ENCODE results near the gene DCHS2.

Gene DCHS2

DNA sequence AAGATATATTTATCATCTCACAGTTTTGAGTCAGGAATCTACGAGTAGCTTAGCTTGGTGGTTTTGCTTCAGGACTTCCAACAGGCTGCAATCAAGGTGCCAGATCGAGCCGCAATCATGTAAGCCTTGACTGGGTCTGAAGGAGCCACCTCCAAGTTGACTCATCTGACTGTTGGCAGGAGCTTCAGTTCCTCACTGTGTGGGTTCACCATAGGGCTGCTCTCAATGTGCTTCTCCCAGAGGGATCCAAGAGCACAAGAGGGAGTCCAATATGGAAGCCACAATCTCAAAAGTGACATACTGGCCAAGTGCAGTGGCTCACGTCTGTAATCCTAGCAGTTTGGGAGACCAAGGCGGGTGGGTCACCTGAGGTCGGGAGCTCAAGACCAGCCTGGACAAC is 26.5 kb downstream of the DCHS2 start:
- TF ChIP-seq, protein P1, sequence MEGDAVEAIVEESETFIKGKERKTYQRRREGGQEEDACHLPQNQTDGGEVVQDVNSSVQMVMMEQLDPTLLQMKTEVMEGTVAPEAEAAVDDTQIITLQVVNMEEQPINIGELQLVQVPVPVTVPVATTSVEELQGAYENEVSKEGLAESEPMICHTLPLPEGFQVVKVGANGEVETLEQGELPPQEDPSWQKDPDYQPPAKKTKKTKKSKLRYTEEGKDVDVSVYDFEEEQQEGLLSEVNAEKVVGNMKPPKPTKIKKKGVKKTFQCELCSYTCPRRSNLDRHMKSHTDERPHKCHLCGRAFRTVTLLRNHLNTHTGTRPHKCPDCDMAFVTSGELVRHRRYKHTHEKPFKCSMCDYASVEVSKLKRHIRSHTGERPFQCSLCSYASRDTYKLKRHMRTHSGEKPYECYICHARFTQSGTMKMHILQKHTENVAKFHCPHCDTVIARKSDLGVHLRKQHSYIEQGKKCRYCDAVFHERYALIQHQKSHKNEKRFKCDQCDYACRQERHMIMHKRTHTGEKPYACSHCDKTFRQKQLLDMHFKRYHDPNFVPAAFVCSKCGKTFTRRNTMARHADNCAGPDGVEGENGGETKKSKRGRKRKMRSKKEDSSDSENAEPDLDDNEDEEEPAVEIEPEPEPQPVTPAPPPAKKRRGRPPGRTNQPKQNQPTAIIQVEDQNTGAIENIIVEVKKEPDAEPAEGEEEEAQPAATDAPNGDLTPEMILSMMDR (IDR thresholded peaks at IDR 0.05; ENCODE audit: insufficient read depth, low read depth, low read length, missing control alignments), result no peak
- no peak overlapping the region for H3K4me3 ChIP-seq (ENCODE audit: low read depth, low read length)
- no peak for DNase-seq (ENCODE audit: low read depth)

DNA sequence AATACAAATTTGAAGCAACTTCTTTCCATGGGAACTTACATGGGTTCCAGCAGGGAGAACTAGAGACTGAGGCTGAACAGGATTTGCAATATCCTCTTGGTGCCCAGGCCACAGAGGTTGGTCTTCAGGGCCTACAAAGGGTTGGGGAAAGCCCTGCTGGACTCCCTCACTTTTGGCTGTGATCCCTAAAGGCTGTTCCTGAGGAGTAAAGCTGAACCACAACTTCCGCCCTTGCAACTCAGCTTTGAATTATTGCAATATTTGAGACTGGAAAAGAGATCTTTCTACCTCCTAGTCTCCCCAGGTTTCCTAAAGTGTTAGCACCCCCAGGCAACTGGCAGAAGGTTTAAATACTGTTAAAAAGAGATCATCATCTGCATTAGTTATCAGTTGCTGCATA is 26.9 kb downstream of the DCHS2 start:
- H3K4me3 ChIP-seq (ENCODE audit: low read depth, low read length), result no peak overlapping the region
- DNase-seq (ENCODE audit: low read depth), result no peak
- TF ChIP-seq, protein P1 (IDR thresholded peaks at IDR 0.05; ENCODE audit: insufficient read depth, low read depth, low read length, missing control alignments), result no peak

DNA sequence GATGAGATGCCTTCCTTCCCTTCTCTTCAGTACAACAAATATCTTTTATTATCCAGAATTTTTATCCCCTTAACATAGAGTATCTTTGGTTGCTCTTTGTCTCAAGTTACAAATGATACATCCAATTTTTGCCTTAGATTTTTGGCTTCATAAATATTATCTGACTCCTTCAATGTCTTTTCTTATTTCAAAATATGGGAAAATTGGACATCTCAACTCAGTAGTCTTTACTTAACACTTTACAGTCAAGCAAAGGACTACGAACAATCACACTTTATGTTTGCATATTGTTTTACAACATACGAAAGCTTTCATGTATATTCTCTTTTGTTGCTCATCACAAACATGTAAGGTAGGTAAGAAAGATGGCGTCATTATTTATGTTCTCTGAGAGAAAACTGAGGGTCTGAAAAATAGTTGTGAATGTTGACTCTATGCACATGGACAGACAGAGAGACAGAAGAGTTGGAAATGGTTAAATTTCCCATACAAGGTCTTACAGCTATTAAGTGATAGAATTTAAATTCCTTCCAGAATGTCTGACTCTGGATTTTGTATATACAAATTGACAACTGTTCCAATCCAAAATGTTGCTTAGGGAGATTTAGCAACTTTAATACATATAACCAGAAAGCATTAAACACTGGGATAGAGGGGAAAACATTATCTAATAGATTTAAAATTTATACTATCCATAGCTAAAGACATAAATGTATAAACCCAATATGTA is 29.4 kb downstream of the DCHS2 start:
- DNase-seq (ENCODE audit: low read depth), result no peak
- H3K4me3 ChIP-seq (ENCODE audit: low read depth, low read length), result no peak overlapping the region
- TF ChIP-seq, protein P1 (IDR thresholded peaks at IDR 0.05; ENCODE audit: insufficient read depth, low read depth, low read length, missing control alignments), result no peak

DNA sequence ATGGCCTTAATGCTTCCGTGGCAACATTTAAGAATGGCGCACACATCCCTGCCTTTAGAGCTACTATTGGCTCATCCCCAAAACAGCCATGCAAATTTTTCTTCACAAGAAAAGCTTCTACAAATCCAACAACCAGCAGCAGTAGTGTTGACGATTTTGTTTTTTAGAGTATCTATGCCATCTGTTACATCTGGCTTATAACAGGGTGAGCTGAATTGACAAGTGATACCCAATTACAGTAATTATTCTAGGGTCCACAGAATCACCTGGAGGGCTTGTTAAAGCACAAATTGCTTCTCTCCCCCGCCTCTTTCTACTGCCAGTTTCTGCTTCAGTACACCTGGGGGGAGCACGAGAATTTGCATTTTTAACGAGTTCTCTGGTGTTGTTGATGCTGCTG is 34.1 kb downstream of the DCHS2 start:
- TF ChIP-seq, protein P1 (IDR thresholded peaks at IDR 0.05; ENCODE audit: insufficient read depth, low read depth, low read length, missing control alignments), result no peak
- no peak for DNase-seq (ENCODE audit: low read depth)

DNA sequence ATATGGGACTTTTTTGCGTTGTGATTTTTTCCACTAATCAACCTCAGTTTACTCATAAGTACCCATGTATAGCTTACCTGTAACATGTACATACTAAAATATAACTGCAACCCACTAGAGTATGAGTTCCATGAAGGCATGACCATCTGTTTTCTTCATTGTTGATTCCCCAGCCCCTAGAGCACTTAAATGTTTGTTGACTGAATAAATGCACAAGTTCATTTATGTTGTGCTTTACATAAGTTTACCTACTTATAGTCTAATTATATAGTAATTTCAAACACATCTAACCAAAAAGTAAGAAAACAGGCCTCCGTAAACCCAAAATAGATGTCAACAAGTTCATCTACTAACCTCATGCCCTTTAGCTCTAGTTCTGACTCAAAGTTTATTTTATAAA is 34.7 kb downstream of the DCHS2 start:
- DNase-seq (ENCODE audit: low read depth), result no peak
- TF ChIP-seq, protein P1 (IDR thresholded peaks at IDR 0.05; ENCODE audit: insufficient read depth, low read depth, low read length, missing control alignments), result no peak
- no peak overlapping the region for H3K4me3 ChIP-seq (ENCODE audit: low read depth, low read length)

More for the DNA sequence above, 34.1 kb downstream of the DCHS2 start:
- no peak overlapping the region for H3K4me3 ChIP-seq (ENCODE audit: low read depth, low read length)

DNA sequence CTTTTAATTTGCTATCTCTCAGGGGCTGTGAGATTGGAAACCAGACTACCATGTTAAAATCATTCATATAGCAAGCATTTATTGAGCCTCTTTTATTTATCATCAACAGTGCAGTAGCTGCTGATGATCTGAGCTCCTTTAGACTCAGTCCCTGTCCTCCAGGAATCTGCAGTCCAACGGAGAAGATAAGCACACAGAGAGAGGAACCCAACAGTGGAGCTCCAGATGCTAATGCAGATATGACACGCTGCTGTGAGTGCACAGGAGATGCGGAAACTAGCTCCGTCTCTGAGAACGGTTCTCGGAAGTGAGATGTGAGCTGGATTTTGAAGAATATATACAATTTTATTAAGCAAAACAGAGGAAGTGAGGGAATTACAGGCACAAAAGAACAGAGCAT is 35.4 kb downstream of the DCHS2 start:
- H3K4me3 ChIP-seq (ENCODE audit: low read depth, low read length), result no peak overlapping the region
- TF ChIP-seq, protein P1 (IDR thresholded peaks at IDR 0.05; ENCODE audit: insufficient read depth, low read depth, low read length, missing control alignments), result no peak
- no peak for DNase-seq (ENCODE audit: low read depth)

DNA sequence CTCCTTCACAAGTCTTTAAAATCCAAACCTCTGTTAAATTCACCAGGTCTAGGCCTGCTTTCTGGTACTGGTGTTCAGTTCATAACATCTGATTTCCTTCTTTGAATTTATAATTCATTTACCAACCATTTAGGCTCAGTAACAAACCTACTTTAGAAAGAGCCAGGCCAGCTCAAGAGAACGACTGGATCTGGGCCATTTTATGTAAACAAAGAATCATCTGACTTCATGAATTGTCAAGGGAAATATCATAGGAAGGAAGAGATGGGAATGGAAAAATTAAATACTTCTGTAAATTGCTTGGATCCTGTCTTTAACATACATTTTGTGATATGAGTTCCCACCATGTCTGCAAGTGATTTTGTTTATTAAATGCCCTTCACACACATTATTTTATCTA is 36.5 kb downstream of the DCHS2 start:
- no peak for DNase-seq (ENCODE audit: low read depth)
- TF ChIP-seq, protein P1 (IDR thresholded peaks at IDR 0.05; ENCODE audit: insufficient read depth, low read depth, low read length, missing control alignments), result no peak
- H3K4me3 ChIP-seq (ENCODE audit: low read depth, low read length), result no peak overlapping the region
